Liver (tissue), 9 donors: ENCODE results near the gene COL4A1. TPM values are rescaled to one million over a fixed set of nuclear protein-coding genes. Genes with fewer than 3 reads are reported as not detected.

Experiments
- DNase-seq: peaks from one replicate; pipeline ENCODE4 v3.0.0-alpha.2; 2017; ENCODE audit warnings: low spot score
- H3K27ac ChIP-seq, 2 donors: one replicate each; pipeline ENCODE4 v1.7.0; 2013; ENCODE audit warnings: inconsistent platforms in 2 of 2, low read length in 2 of 2, control low read depth in 1 of 2, low read depth in 1 of 2, mild to moderate bottlenecking in 1 of 2
- H3K27me3 ChIP-seq, 4 donors: one replicate each; pipeline versions ENCODE4 v1.6.1 to v1.7.0; 2013; ENCODE audit warnings: low read length in 3 of 4, inconsistent platforms in 1 of 4, mild to moderate bottlenecking in 1 of 4, moderate library complexity in 1 of 4; ENCODE audit not compliant: control insufficient read depth in 4 of 4, insufficient read depth in 4 of 4
- H3K36me3 ChIP-seq, 4 donors: one replicate each; pipeline versions ENCODE4 v1.6.1 to v1.7.0; 2013; ENCODE audit warnings: low read length in 3 of 4, mild to moderate bottlenecking in 3 of 4, low read depth in 1 of 4, moderate library complexity in 1 of 4; ENCODE audit not compliant: control insufficient read depth in 4 of 4, insufficient read depth in 3 of 4
- H3K4me1 ChIP-seq, 4 donors: one replicate each; pipeline versions ENCODE4 v1.6.1 to v1.7.0; 2013; ENCODE audit warnings: low read length in 3 of 4, mild to moderate bottlenecking in 3 of 4, moderate library complexity in 1 of 4; ENCODE audit not compliant: control insufficient read depth in 4 of 4, insufficient read depth in 4 of 4
- H3K4me3 ChIP-seq, 3 donors: one replicate each; pipeline versions ENCODE4 v1.6.1 to v1.7.0; 2013; ENCODE audit warnings: low read length in 3 of 3, control low read depth in 1 of 3, low read depth in 1 of 3, mild to moderate bottlenecking in 1 of 3
- H3K9ac ChIP-seq, 2 donors: one replicate each; pipeline ENCODE4 v1.7.0; 2013; ENCODE audit warnings: low read length in 2 of 2, mild to moderate bottlenecking in 2 of 2, moderate library complexity in 2 of 2, control low read depth in 1 of 2, low read depth in 1 of 2
- H3K9me3 ChIP-seq, 4 donors: one replicate each; pipeline versions ENCODE4 v1.6.1 to v1.7.0; 2013; ENCODE audit warnings: low read length in 3 of 4; ENCODE audit not compliant: control insufficient read depth in 4 of 4
- CTCF ChIP-seq: fragments of 150-350 bp; IDR thresholded peaks from 2 replicates; pipeline ENCODE4 v1.5.1; 2017; ENCODE audit warnings: improper control_type of control experiment, low read depth, low read length; ENCODE audit not compliant: missing input control
- EGR1 ChIP-seq, 2 donors: IDR thresholded peaks; 2 replicates each; pipeline ENCODE4 v1.6.1; 2016 to 2018; ENCODE audit warnings: antibody characterized with exemption in 2 of 2, low read depth in 2 of 2
- FOXA2 ChIP-seq: IDR thresholded peaks from 2 replicates; pipeline ENCODE4 v1.6.1; 2016; ENCODE audit warnings: antibody characterized with exemption
- GABPA ChIP-seq, 2 donors: IDR thresholded peaks in 1 of 2; conservative IDR thresholded peaks in 1 of 2; 2 replicates each; pipeline ENCODE4 v1.6.1; 2016; ENCODE audit warnings: antibody characterized with exemption in 2 of 2, mild to moderate bottlenecking in 1 of 2, moderate library complexity in 1 of 2
- HNF4A ChIP-seq, 2 donors: conservative IDR thresholded peaks; 2 replicates each; pipeline ENCODE4 v1.6.1; 2016; ENCODE audit warnings: antibody characterized with exemption in 2 of 2, mild to moderate bottlenecking in 2 of 2
- JUND ChIP-seq, 2 donors: IDR thresholded peaks; 2 replicates each; pipeline ENCODE4 v1.6.1; 2016; ENCODE audit warnings: antibody characterized with exemption in 2 of 2
- MAX ChIP-seq: IDR thresholded peaks from 2 replicates; pipeline ENCODE4 v1.6.1; 2016; ENCODE audit warnings: antibody characterized with exemption
- NR2F2 ChIP-seq: IDR thresholded peaks from 2 replicates; pipeline ENCODE4 v1.6.1; 2016; ENCODE audit warnings: antibody characterized with exemption
- RAD21 ChIP-seq, 2 donors: IDR thresholded peaks; 2 replicates each; pipeline ENCODE4 v1.6.1; 2016; ENCODE audit warnings: antibody characterized with exemption in 2 of 2, mild to moderate bottlenecking in 2 of 2
- REST ChIP-seq: IDR thresholded peaks from 2 replicates; pipeline ENCODE4 v1.6.1; 2016; ENCODE audit warnings: antibody characterized with exemption, mild to moderate bottlenecking
- RXRA ChIP-seq, 2 donors: IDR thresholded peaks; 2 replicates each; pipeline ENCODE4 v1.6.1; 2017 to 2018; ENCODE audit warnings: antibody characterized with exemption in 2 of 2, mild to moderate bottlenecking in 1 of 2
- SP1 ChIP-seq: IDR thresholded peaks from 2 replicates; pipeline ENCODE4 v1.6.1; 2018; ENCODE audit warnings: antibody characterized with exemption, mild to moderate bottlenecking
- TAF1 ChIP-seq: conservative IDR thresholded peaks from 2 replicates; pipeline ENCODE4 v1.6.1; 2016; ENCODE audit warnings: antibody characterized with exemption, mild to moderate bottlenecking
- YY1 ChIP-seq: IDR thresholded peaks from 2 replicates; pipeline ENCODE4 v1.6.1; 2016; ENCODE audit warnings: antibody characterized with exemption, mild to moderate bottlenecking
- WGBS: extraction: QIAGEN DNeasy Blood & Tissue Kit; methylation state at CpG from one replicate; pipeline ENCODE4 v1.1.7; 2013; 5-methylcytosine and 5-hydroxymethylcytosine counted together
- polyA plus RNA-seq, 2 donors: library from polyadenylated mRNA; stranded (reverse) in 1 of 2; unstranded in 1 of 2; fragments of 200-250 nt in 1 of 2; fragments of >200 nt in 1 of 2; fragmentation: Nextera tagmentation in 1 of 2; extraction: Ambion mirVana in 1 of 2; gene quantifications; one replicate each; pipeline versions ENCODE4 v1.2.1 to v1.2.3, GENCODE V29; 2013 to 2015
- total RNA-seq, 2 donors: library from RNA; depleted of rRNA; stranded (reverse); fragments of >200 nt; gene quantifications; one replicate each; pipeline ENCODE4 v1.2.3, GENCODE V29; 2014
- donor health status: healthy.
- donor health status: healthy.
- donor health status: healthy.
- donor health status: healthy.
- donor health status: healthy.

COL4A1 gene
- total and polyA plus RNA-seq, 4 donors: 5.0 to 68.5 (median 37.9) TPM

DNA sequence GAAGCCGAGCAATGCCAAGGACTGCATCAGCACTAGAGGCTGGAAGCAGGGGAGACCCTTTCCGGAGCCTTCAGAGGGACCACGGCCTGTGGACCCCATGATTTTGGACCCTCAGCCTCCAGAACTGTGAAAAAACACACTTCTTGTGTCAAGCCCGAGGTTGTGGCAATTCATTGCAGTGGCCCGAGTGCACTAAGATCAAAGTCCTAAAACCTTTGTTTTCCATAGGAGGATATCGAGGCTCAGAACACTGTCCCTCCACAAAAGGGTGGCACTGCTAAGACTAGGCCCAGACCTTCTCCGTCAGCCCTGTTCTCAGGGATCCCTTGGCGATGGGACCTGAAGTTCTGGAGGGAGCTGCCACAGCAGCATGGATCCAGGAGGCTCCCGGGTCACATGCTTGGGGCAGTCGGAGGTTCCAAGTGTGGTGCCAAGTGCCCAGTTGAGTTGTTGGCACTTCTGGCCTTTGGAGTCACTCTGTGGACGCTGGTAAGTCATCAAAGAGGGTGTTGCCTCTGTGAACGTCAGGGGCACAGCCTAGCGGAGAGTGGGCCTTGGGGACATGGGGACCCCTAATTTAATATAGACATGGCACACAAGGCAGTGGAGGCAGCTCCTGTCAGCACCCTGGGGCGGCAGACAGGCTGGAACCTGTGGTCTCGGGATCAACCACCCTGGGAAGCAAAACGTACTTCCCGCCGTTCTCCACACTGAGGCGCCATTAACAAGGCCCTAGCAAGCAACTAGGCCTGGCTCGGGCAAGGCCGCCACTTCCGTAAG lies 199.2 kb downstream of the COL4A1 start:
- no peak overlapping the region for H3K27ac ChIP-seq
- WGBS: 84% methylated on average over 22 of the region's 22 CpGs
- H3K9ac ChIP-seq: no peak overlapping the region
- H3K9me3 ChIP-seq: no peaks in the 10 kb centered on the region
- peaks cover 3 to 16% (median 5%) of the 10 kb centered on the region in 4 donors for H3K4me1 ChIP-seq
- TF ChIP-seq MAX: no peak
- no peak for TF ChIP-seq SP1
- peak; percentile 54 to 56 for TF ChIP-seq HNF4A (conservative IDR thresholded peaks at IDR 0.05)
- TF ChIP-seq CTCF: no peak
- TF ChIP-seq EGR1 (IDR thresholded peaks at IDR 0.05; ENCODE audit: low read depth in 2 of 2): no peak
- no peak for TF ChIP-seq YY1
- peak in 1 of 2 donors; percentile 8 for TF ChIP-seq RXRA (IDR thresholded peaks at IDR 0.05)
- no peak for TF ChIP-seq FOXA2
- TF ChIP-seq RAD21 (IDR thresholded peaks at IDR 0.05): no peak
- TF ChIP-seq TAF1: no peak
- H3K36me3 ChIP-seq: no peaks in the 10 kb centered on the region
- no peaks in the 10 kb centered on the region for H3K27me3 ChIP-seq
- DNase-seq: peak; percentile 24
- no peak overlapping the region for H3K4me3 ChIP-seq

DNA sequence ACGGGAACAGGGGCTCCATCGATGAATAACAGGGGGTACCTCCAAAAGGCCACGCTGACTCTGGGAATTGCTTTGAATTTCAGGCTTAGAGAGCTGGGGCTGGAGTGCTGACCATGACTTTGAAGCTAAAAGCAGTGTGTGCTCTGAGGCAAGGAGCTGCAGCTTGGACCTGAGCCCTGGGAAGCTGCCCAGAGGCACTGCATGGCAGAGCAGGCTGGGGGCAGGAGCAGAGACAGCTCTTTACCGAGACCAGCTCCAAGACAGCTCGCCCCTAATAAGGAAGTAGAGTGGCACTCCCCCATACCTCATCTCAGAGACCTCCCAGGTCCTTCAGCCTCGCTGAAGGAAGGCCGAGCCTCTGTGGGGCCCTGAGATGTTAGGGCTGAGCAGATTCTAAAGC lies 200.2 kb downstream of the COL4A1 start:
- 69% methylated on average over 7 of the region's 7 CpGs for WGBS
- Histone ChIP-seq H3K27ac (no peak overlapping the region), H3K9ac (peak overlapping the region in 1 of 2 donors; percentile 37), H3K27me3 (no peaks in the 10 kb centered on the region), H3K9me3 (peaks cover 0 to 4% (median 0%) of the 10 kb centered on the region in 4 donors), H3K4me1 (peaks cover 3 to 16% (median 5%) of the 10 kb centered on the region in 4 donors), H3K4me3 (no peak overlapping the region), H3K36me3 (no peaks in the 10 kb centered on the region)
- DNase-seq: peak; percentile 20
- TF ChIP-seq NR2F2 (no peak), JUND (IDR thresholded peaks at IDR 0.05) (no peak), REST (peak; percentile 15), FOXA2 (no peak), TAF1 (no peak), SP1 (peak; percentile 30), GABPA (IDR thresholded peaks at IDR 0.05 in 1 of 2, conservative IDR thresholded peaks at IDR 0.05 in 1 of 2) (no peak), HNF4A (conservative IDR thresholded peaks at IDR 0.05) (peak; percentile 39 to 48), MAX (no peak), RAD21 (IDR thresholded peaks at IDR 0.05) (peak; percentile 60 to 78), RXRA (IDR thresholded peaks at IDR 0.05) (no peak)
